A549 (cell line): ENCODE results near the gene SLC29A4. TPM values are rescaled to one million over a fixed set of nuclear protein-coding genes. Genes with fewer than 3 reads are reported as not detected.
A peak's percentile ranks its signal among the peaks of the same experiment; 100 is the strongest.

ENCODE experiments used
- ATAC-seq, 2 experiments: fragments of 200-7000 bp in 1 of 2; fragments of >200 bp in 1 of 2; cut with Nextera tagmentation in 1 of 2; cut with Tn5 transposase in 1 of 2; 3 replicates each; pipeline versions ENCODE4 v1.8.0 to v1.9.1; 2018 to 2020; ENCODE audit warnings: mild to moderate bottlenecking in 1 of 2, moderate library complexity in 1 of 2
- CTCF ChIA-PET: fragments of 300-600 bp; sonication (Branson Sonifier 250); formaldehyde crosslinking; extraction: SDS; loops from one replicate; lab custom pipeline; 2021; ENCODE audit warnings: antibody characterized with exemption, inconsistent platforms; lab: Yijun Ruan, JAX
- POLR2A ChIA-PET: fragments of 350-600 bp; formaldehyde crosslinking; extraction: SDS; loops from one replicate; lab custom pipeline; 2021; ENCODE audit warnings: antibody characterized with exemption, inconsistent platforms; lab: Yijun Ruan, JAX
- DNase-seq, 2 experiments: peaks; one replicate each; pipeline versions ENCODE4 v3.0.0 to v3.0.0-alpha.2; 2011 to 2016; ENCODE audit warnings: low read depth in 1 of 2, low spot score in 1 of 2
- FAIRE-seq: peaks from 2 replicates; lab custom pipeline; 2011; peaks lifted over from hg19 to GRCh38; lab: Jason Lieb, UNC
- H3K27ac ChIP-seq, 2 experiments: fragments of >200 bp; sonication (Bioruptor Twin); formaldehyde crosslinking; 3 replicates each; pipeline ENCODE4 v1.5.1; 2016 to 2017
- H3K4me1 ChIP-seq: fragments of >200 bp; sonication (Bioruptor Twin); formaldehyde crosslinking; 3 replicates; pipeline ENCODE4 v1.6.1; 2016
- H3K4me2 ChIP-seq: fragments of >200 bp; sonication (Bioruptor Twin); formaldehyde crosslinking; 3 replicates; pipeline ENCODE4 v1.6.1; 2016
- H3K4me3 ChIP-seq: fragments of >200 bp; sonication (Bioruptor Twin); formaldehyde crosslinking; 3 replicates; pipeline ENCODE4 v1.5.1; 2016
- H3K9me3 ChIP-seq: fragments of >200 bp; sonication (Bioruptor Twin); formaldehyde crosslinking; 3 replicates; pipeline ENCODE4 v1.6.1; 2016
- CBX2 ChIP-seq: fragments of 200-600 bp; sonication (generic); IDR thresholded peaks from 2 replicates; pipeline ENCODE4 v1.6.1; 2016; ENCODE audit warnings: low read depth, mild to moderate bottlenecking, borderline replicate concordance
- CBX8 ChIP-seq: fragments of 200-600 bp; sonication (generic); IDR thresholded peaks from 2 replicates; pipeline ENCODE4 v1.6.1; 2016
- CHD4 ChIP-seq: fragments of 200-600 bp; sonication (generic); IDR thresholded peaks from 2 replicates; pipeline ENCODE4 v1.6.1; 2016; ENCODE audit warnings: antibody characterized with exemption, mild to moderate bottlenecking, borderline replicate concordance
- EHF ChIP-seq: fragments of 250-450 bp; sonication (Bioruptor Pico); IDR thresholded peaks from 2 replicates; pipeline ENCODE4 v1.5.0; 2020; ENCODE audit warnings: mild to moderate bottlenecking
- EHMT2 ChIP-seq: fragments of 200-600 bp; sonication (generic); IDR thresholded peaks from 2 replicates; pipeline ENCODE4 v1.6.1; 2016; ENCODE audit warnings: antibody characterized with exemption, low read depth, mild to moderate bottlenecking, moderate library complexity
- FOXS1 ChIP-seq: fragments of 250-450 bp; sonication (Bioruptor Pico); IDR thresholded peaks from 2 replicates; pipeline ENCODE4 v1.5.0; 2020; ENCODE audit warnings: mild to moderate bottlenecking, moderate library complexity
- HEYL ChIP-seq: fragments of 250-450 bp; sonication (Bioruptor Pico); IDR thresholded peaks from 2 replicates; pipeline ENCODE4 v1.8.0; 2021; ENCODE audit warnings: mild to moderate bottlenecking, moderate library complexity
- KDM1A ChIP-seq: fragments of 200-600 bp; sonication (generic); IDR thresholded peaks from 2 replicates; pipeline ENCODE4 v1.6.1; 2016; ENCODE audit warnings: low read depth, mild to moderate bottlenecking
- NFE2L2 ChIP-seq: fragments of 150-350 bp; conservative IDR thresholded peaks from 2 replicates; pipeline ENCODE4 v1.6.1; 2014; ENCODE audit warnings: low read length
- NPAS2 ChIP-seq: fragments of 250-450 bp; sonication (Bioruptor Pico); IDR thresholded peaks from 2 replicates; pipeline ENCODE4 v1.8.0; 2022; ENCODE audit warnings: mild to moderate bottlenecking, moderate library complexity, borderline replicate concordance
- NR3C1 ChIP-seq: fragments of >200 bp; sonication (Bioruptor Twin); formaldehyde crosslinking; IDR thresholded peaks from 3 replicates; pipeline ENCODE4 v1.6.1; 2017
- PHF8 ChIP-seq: fragments of 200-600 bp; sonication (generic); IDR thresholded peaks from 2 replicates; pipeline ENCODE4 v1.6.1; 2016; ENCODE audit warnings: low read depth, mild to moderate bottlenecking, antibody characterized with exemption, moderate library complexity, borderline replicate concordance
- RAD21 ChIP-seq, 2 experiments: fragments of >200 bp in 1 of 2; sonication (Bioruptor Twin) in 1 of 2; formaldehyde crosslinking in 1 of 2; IDR thresholded peaks in 1 of 2; conservative IDR thresholded peaks in 1 of 2; 2 replicates in 1 of 2; 3 replicates in 1 of 2; pipeline ENCODE4 v1.6.1; 2012 to 2018; ENCODE audit warnings: inconsistent platforms in 1 of 2
- RARB ChIP-seq: fragments of 250-450 bp; sonication (Bioruptor Pico); IDR thresholded peaks from 2 replicates; pipeline ENCODE4 v1.8.0; 2021; ENCODE audit warnings: mild to moderate bottlenecking, moderate library complexity
- SMC3 ChIP-seq: fragments of >200 bp; sonication (Bioruptor Twin); formaldehyde crosslinking; IDR thresholded peaks from 3 replicates; pipeline ENCODE4 v1.6.1; 2018; ENCODE audit warnings: inconsistent platforms
- TFCP2L1 ChIP-seq: fragments of 250-450 bp; sonication (Bioruptor Pico); IDR thresholded peaks from 2 replicates; pipeline ENCODE4 v1.5.0; 2021; ENCODE audit warnings: mild to moderate bottlenecking
- TP53 ChIP-seq: fragments of 250-450 bp; sonication (Bioruptor Pico); IDR thresholded peaks from 2 replicates; pipeline ENCODE4 v1.5.0; 2021; ENCODE audit warnings: mild to moderate bottlenecking, moderate library complexity
- ZFP36 ChIP-seq: fragments of 450-650 bp; IDR thresholded peaks from 2 replicates; pipeline ENCODE4 v1.6.1; 2014; ENCODE audit warnings: borderline replicate concordance; ENCODE audit not compliant: partially characterized antibody
- ZNF302 ChIP-seq: fragments of 250-450 bp; sonication (Bioruptor Pico); IDR thresholded peaks from 2 replicates; pipeline ENCODE4 v1.9.0; 2021; ENCODE audit warnings: inconsistent platforms, mild to moderate bottlenecking, moderate library complexity
- ZSCAN20 ChIP-seq: fragments of 250-450 bp; sonication (Bioruptor Pico); IDR thresholded peaks from 2 replicates; pipeline ENCODE4 v1.8.0; 2022; ENCODE audit warnings: mild to moderate bottlenecking, moderate library complexity
- WGBS: methylation state at CpG from one replicate; pipeline ENCODE4 v1.1.6; 2017; ENCODE audit errors: missing lambda C conversion rate; 5-methylcytosine and 5-hydroxymethylcytosine counted together
- polyA plus RNA-seq, 4 experiments: library from polyadenylated mRNA; depleted of rRNA in 3 of 4; stranded (reverse); fragments of >200 nt; fragmentation: RNase III in 1 of 4; extraction: RNeasy Plus Mini Kit Qiagen cat#74134 plus additional on column Dnase treatment in 1 of 4; gene quantifications; 2 replicates in 3 of 4; 3 replicates in 1 of 4; pipeline ENCODE4 v1.2.3, GENCODE V29; 2011 to 2017
- TF ChIP-seq, protein P1 (sequence below): fragments of 450-650 bp; IDR thresholded peaks from 2 replicates; pipeline ENCODE4 v1.6.1; 2014; ENCODE audit warnings: antibody characterized with exemption
- TF ChIP-seq, protein P2 (sequence below): fragments of >200 bp; sonication (Bioruptor Twin); formaldehyde crosslinking; IDR thresholded peaks from 3 replicates; pipeline ENCODE4 v1.5.1; 2016
- TF ChIP-seq, protein P3 (sequence below): IDR thresholded peaks from 2 replicates; pipeline ENCODE4 v1.6.1; 2012
- TF ChIP-seq, protein P4 (sequence below): fragments of 200-600 bp; sonication (generic); IDR thresholded peaks from 2 replicates; pipeline ENCODE4 v1.6.1; 2016; ENCODE audit warnings: antibody characterized with exemption, mild to moderate bottlenecking, moderate library complexity
- TF ChIP-seq, protein P5 (sequence below): fragments of 150-350 bp; IDR thresholded peaks from 2 replicates; pipeline ENCODE4 v1.6.1; 2014; ENCODE audit warnings: low read depth, mild to moderate bottlenecking, low read length
- TF ChIP-seq, protein P6 (sequence below): fragments of 250-450 bp; sonication (Bioruptor Pico); IDR thresholded peaks from 2 replicates; pipeline ENCODE4 v1.5.0; 2020; ENCODE audit warnings: low read depth, mild to moderate bottlenecking, moderate library complexity

Gene SLC29A4
- polyA plus RNA-seq, 2 of the 4 experiments (the other 2 are of a cell fraction): 11.5 to 12.6 TPM

DNA sequence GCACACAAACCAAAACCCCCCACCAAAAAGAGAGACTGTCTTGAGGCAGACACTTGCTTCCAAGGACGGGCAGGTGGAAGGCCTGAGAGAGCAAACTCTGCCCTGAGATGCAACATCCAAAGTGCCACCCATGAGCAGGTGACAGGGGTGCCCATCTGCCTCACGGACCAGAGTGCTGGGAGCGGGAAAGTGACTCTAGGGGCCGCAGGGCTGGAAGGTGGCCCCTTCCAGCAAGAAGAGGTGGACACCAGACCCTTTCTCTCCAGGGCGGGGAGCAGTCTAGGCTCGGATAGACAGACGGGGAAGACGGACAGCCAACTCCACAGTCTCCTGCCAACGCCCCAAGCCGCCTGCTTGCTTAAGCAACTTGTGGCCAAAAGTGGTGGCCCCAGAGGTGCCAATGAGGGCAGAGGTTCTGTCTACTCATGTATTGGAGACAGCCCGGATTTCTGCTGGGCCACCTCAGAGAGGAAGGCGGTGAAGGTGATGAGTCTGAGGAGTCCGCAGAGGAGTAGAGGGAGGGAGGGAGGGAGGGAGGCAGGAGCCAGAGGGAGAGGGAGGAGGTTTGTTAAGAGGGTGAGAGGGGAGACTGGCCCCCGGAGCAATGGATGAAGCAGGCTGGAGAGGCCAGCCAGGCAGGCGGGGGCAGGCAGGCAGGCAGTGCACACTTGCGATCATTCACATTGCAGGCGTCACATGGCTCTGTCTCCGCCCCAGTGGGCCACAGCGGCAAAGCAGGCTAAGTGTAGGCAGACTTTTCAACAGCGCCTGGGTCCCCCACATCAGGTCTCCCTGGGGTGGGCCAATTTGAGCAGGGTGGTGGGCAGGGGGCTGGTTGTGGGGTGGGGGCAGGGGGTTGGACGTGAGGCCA, 65.6 kb downstream of the SLC29A4 start:
- FAIRE-seq (no peak), ATAC-seq (0 out of 6 replicates have a peak, but pooled peaks of 1 of the 2 experiments have one; percentile 25), DNase-seq (no peak)
- ChIA-PET CTCF (interaction anchor here (0.8 to 1.0 kb wide), 2 partner anchors 49 to 108 kb away, joined by 3 to 4 read pairs; no protein-coding TSS in a partner anchor), POLR2A (no interaction called here)
- H3K9me3 ChIP-seq: no peaks in the 10 kb centered on the region
- H3K4me3 ChIP-seq: no peak overlapping the region
- no peaks in the 10 kb centered on the region for H3K4me1 ChIP-seq
- no peak overlapping the region for H3K27ac ChIP-seq
- TF ChIP-seq PHF8: no peak
- TF ChIP-seq EHMT2: no peak
- TF ChIP-seq HEYL: no peak
- no peak for TF ChIP-seq TFCP2L1 (CRISPR knock-in tag)
- TF ChIP-seq ZSCAN20 (CRISPR knock-in tag): no peak
- TF ChIP-seq SMC3: no peak
- no peak for TF ChIP-seq CBX2
- TF ChIP-seq, protein P1, sequence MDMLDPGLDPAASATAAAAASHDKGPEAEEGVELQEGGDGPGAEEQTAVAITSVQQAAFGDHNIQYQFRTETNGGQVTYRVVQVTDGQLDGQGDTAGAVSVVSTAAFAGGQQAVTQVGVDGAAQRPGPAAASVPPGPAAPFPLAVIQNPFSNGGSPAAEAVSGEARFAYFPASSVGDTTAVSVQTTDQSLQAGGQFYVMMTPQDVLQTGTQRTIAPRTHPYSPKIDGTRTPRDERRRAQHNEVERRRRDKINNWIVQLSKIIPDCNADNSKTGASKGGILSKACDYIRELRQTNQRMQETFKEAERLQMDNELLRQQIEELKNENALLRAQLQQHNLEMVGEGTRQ: no peak
- no peak for TF ChIP-seq NFE2L2
- TF ChIP-seq RARB (CRISPR knock-in tag): no peak
- 90% methylated on average over 20 of the region's 21 CpGs for WGBS
- H3K4me2 ChIP-seq: no peak overlapping the region

DNA sequence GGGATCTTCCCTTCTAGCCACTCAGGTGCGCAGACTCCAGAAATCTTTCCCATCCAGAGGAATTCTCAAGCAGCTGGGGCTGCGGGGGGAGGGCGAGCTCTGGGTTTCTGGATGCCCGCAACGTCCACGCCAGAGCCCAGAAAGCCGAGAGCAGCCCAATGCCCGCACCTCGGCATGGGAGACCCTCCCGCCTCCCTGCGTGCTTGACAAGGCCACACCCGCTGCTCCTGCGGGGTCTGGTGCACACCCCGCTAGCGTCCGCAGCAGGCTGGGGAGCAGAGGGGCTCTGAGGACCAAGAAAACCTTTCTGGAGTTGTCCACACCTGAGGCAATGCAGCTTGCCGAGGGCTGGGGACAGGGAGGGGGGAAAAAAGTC, 66.2 kb downstream of the SLC29A4 start:
- ChIA-PET POLR2A (no interaction called here), CTCF (no interaction called here)
- Histone ChIP-seq H3K9me3 (no peaks in the 10 kb centered on the region), H3K4me3 (no peak overlapping the region), H3K27ac (no peak overlapping the region), H3K4me2 (no peak overlapping the region), H3K4me1 (no peaks in the 10 kb centered on the region)
- no peak for FAIRE-seq
- TF ChIP-seq, protein P2, sequence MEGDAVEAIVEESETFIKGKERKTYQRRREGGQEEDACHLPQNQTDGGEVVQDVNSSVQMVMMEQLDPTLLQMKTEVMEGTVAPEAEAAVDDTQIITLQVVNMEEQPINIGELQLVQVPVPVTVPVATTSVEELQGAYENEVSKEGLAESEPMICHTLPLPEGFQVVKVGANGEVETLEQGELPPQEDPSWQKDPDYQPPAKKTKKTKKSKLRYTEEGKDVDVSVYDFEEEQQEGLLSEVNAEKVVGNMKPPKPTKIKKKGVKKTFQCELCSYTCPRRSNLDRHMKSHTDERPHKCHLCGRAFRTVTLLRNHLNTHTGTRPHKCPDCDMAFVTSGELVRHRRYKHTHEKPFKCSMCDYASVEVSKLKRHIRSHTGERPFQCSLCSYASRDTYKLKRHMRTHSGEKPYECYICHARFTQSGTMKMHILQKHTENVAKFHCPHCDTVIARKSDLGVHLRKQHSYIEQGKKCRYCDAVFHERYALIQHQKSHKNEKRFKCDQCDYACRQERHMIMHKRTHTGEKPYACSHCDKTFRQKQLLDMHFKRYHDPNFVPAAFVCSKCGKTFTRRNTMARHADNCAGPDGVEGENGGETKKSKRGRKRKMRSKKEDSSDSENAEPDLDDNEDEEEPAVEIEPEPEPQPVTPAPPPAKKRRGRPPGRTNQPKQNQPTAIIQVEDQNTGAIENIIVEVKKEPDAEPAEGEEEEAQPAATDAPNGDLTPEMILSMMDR: no peak
- TF ChIP-seq, protein P3, sequence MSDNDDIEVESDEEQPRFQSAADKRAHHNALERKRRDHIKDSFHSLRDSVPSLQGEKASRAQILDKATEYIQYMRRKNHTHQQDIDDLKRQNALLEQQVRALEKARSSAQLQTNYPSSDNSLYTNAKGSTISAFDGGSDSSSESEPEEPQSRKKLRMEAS: no peak
- no peak for TF ChIP-seq KDM1A
- TF ChIP-seq RAD21 (conservative IDR thresholded peaks at IDR 0.05 in 1 of 2, IDR thresholded peaks at IDR 0.05 in 1 of 2): no peak
- no peak for TF ChIP-seq ZFP36
- TF ChIP-seq, protein P4, sequence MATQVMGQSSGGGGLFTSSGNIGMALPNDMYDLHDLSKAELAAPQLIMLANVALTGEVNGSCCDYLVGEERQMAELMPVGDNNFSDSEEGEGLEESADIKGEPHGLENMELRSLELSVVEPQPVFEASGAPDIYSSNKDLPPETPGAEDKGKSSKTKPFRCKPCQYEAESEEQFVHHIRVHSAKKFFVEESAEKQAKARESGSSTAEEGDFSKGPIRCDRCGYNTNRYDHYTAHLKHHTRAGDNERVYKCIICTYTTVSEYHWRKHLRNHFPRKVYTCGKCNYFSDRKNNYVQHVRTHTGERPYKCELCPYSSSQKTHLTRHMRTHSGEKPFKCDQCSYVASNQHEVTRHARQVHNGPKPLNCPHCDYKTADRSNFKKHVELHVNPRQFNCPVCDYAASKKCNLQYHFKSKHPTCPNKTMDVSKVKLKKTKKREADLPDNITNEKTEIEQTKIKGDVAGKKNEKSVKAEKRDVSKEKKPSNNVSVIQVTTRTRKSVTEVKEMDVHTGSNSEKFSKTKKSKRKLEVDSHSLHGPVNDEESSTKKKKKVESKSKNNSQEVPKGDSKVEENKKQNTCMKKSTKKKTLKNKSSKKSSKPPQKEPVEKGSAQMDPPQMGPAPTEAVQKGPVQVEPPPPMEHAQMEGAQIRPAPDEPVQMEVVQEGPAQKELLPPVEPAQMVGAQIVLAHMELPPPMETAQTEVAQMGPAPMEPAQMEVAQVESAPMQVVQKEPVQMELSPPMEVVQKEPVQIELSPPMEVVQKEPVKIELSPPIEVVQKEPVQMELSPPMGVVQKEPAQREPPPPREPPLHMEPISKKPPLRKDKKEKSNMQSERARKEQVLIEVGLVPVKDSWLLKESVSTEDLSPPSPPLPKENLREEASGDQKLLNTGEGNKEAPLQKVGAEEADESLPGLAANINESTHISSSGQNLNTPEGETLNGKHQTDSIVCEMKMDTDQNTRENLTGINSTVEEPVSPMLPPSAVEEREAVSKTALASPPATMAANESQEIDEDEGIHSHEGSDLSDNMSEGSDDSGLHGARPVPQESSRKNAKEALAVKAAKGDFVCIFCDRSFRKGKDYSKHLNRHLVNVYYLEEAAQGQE: no peak
- TF ChIP-seq ZNF302 (CRISPR knock-in tag): no peak
- TF ChIP-seq EHF (CRISPR knock-in tag): no peak
- TF ChIP-seq, protein P5, sequence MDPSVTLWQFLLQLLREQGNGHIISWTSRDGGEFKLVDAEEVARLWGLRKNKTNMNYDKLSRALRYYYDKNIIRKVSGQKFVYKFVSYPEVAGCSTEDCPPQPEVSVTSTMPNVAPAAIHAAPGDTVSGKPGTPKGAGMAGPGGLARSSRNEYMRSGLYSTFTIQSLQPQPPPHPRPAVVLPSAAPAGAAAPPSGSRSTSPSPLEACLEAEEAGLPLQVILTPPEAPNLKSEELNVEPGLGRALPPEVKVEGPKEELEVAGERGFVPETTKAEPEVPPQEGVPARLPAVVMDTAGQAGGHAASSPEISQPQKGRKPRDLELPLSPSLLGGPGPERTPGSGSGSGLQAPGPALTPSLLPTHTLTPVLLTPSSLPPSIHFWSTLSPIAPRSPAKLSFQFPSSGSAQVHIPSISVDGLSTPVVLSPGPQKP: no peak
- TF ChIP-seq NR3C1: no peak
- TF ChIP-seq FOXS1 (CRISPR knock-in tag): no peak
- TF ChIP-seq HEYL: no peak
- TF ChIP-seq, protein P6, sequence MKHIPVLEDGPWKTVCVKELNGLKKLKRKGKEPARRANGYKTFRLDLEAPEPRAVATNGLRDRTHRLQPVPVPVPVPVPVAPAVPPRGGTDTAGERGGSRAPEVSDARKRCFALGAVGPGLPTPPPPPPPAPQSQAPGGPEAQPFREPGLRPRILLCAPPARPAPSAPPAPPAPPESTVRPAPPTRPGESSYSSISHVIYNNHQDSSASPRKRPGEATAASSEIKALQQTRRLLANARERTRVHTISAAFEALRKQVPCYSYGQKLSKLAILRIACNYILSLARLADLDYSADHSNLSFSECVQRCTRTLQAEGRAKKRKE (CRISPR knock-in tag): no peak
- no peak for TF ChIP-seq PHF8
- TF ChIP-seq NPAS2 (CRISPR knock-in tag): no peak
- no peak for TF ChIP-seq SMC3
- TF ChIP-seq CHD4: no peak
- no peak for TF ChIP-seq CBX8
- no peak for TF ChIP-seq TP53 (CRISPR knock-in tag)
- no peak for ATAC-seq
- WGBS: 87% methylated on average over 17 of the region's 17 CpGs
- DNase-seq: no peak
